PFSK-1 (cell line): ENCODE results near the gene SARDH.

Source experiments
- FOXP2 ChIP-seq: optimal IDR thresholded peaks from 2 replicates; pipeline ENCODE3; 2011; ENCODE audit warnings: borderline replicate concordance, control low read depth, inconsistent platforms; ENCODE audit not compliant: insufficient read depth; ENCODE audit errors: extremely low read length, extremely low read depth
- POLR2AphosphoS5 ChIP-seq: IDR thresholded peaks from 2 replicates; pipeline ENCODE4 v1.6.1; 2012; ENCODE audit warnings: low read depth, mild to moderate bottlenecking, control low read depth, low read length, moderate library complexity
- SIN3A ChIP-seq: IDR thresholded peaks from 2 replicates; pipeline ENCODE4 v1.6.1; 2012; ENCODE audit warnings: mild to moderate bottlenecking, low read length, moderate library complexity, borderline replicate concordance; ENCODE audit not compliant: insufficient read depth
- TAF1 ChIP-seq: IDR thresholded peaks from 2 replicates; pipeline ENCODE4 v1.6.1; 2012; ENCODE audit warnings: low read length, control low read depth, borderline replicate concordance; ENCODE audit not compliant: insufficient read depth
- TF ChIP-seq, protein P1 (sequence below), 2 experiments: IDR thresholded peaks; 2 replicates each; pipeline versions ENCODE4 v1.6.1 to v1.8.0; 2011 to 2012; ENCODE audit warnings: low read depth in 2 of 2, low read length in 2 of 2, control low read depth in 1 of 2, inconsistent platforms in 1 of 2, mild to moderate bottlenecking in 1 of 2, moderate library complexity in 1 of 2; ENCODE audit not compliant: insufficient read depth in 1 of 2

Gene SARDH

GRCh38 chr9:133643978-133644760 is 94.0 kb downstream of the SARDH start:
- no peak for TF ChIP-seq TAF1

DNA sequence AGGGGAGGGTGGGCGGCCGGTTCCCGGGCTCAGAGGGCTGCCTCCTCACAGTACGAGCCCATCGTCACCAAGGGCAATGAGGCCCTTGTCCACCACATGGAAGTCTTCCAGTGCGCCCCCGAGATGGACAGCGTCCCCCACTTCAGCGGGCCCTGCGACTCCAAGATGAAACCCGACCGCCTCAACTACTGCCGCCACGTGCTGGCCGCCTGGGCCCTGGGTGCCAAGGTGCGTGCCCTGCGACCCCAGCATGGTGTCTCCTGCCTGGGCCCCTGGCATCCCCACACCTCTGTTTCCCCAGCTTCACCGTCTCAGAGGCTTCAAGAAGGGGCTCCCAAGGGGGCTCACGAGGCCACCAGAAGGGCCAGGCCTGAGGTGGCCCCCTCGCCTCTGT is 94.8 kb downstream of the SARDH start:
- no peak for TF ChIP-seq POLR2AphosphoS5
- TF ChIP-seq SIN3A: no peak
- TF ChIP-seq TAF1: no peak
- TF ChIP-seq, protein P1, sequence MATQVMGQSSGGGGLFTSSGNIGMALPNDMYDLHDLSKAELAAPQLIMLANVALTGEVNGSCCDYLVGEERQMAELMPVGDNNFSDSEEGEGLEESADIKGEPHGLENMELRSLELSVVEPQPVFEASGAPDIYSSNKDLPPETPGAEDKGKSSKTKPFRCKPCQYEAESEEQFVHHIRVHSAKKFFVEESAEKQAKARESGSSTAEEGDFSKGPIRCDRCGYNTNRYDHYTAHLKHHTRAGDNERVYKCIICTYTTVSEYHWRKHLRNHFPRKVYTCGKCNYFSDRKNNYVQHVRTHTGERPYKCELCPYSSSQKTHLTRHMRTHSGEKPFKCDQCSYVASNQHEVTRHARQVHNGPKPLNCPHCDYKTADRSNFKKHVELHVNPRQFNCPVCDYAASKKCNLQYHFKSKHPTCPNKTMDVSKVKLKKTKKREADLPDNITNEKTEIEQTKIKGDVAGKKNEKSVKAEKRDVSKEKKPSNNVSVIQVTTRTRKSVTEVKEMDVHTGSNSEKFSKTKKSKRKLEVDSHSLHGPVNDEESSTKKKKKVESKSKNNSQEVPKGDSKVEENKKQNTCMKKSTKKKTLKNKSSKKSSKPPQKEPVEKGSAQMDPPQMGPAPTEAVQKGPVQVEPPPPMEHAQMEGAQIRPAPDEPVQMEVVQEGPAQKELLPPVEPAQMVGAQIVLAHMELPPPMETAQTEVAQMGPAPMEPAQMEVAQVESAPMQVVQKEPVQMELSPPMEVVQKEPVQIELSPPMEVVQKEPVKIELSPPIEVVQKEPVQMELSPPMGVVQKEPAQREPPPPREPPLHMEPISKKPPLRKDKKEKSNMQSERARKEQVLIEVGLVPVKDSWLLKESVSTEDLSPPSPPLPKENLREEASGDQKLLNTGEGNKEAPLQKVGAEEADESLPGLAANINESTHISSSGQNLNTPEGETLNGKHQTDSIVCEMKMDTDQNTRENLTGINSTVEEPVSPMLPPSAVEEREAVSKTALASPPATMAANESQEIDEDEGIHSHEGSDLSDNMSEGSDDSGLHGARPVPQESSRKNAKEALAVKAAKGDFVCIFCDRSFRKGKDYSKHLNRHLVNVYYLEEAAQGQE (IDR thresholded peaks at IDR 0.05; ENCODE audit: insufficient read depth in 1 of 2, low read depth in 2 of 2, low read length in 2 of 2): no peak

- TF ChIP-seq, protein P1 (IDR thresholded peaks at IDR 0.05; ENCODE audit: insufficient read depth in 1 of 2, low read depth in 2 of 2, low read length in 2 of 2): no peak
- no peak for TF ChIP-seq POLR2AphosphoS5
- TF ChIP-seq TAF1: no peak
- no peak for TF ChIP-seq SIN3A
- no peak for TF ChIP-seq FOXP2
Measured at GRCh38 chr9:133642708-133643361, 95.3 kb downstream of the SARDH start.

- no peak for TF ChIP-seq TAF1
- TF ChIP-seq FOXP2: no peak
- no peak for TF ChIP-seq POLR2AphosphoS5
- TF ChIP-seq SIN3A: no peak
- TF ChIP-seq, protein P1 (IDR thresholded peaks at IDR 0.05; ENCODE audit: insufficient read depth in 1 of 2, low read depth in 2 of 2, low read length in 2 of 2): no peak
Measured at GRCh38 chr9:133641861-133642595, 96.1 kb downstream of the SARDH start.

- TF ChIP-seq, protein P1 (IDR thresholded peaks at IDR 0.05; ENCODE audit: insufficient read depth in 1 of 2, low read depth in 2 of 2, low read length in 2 of 2): no peak
- TF ChIP-seq TAF1 (no peak), POLR2AphosphoS5 (no peak)
Measured at GRCh38 chr9:133641396-133641655, 96.8 kb downstream of the SARDH start.
